PC-9 (cell line): ENCODE results near the gene CACFD1. TPM values are rescaled to one million over a fixed set of nuclear protein-coding genes. Genes with fewer than 3 reads are reported as not detected.

Experiments
- BruUV-seq: library from RNA; stranded (reverse); fragments of 400-500 nt; replicated peaks from 2 replicates; lab custom pipeline; 2021; lab: Mats Ljungman, UMichigan
- CTCF ChIA-PET: fragments of 300-600 bp; sonication (Branson Sonifier 250); formaldehyde crosslinking; loops from one replicate; lab custom pipeline; 2022; ENCODE audit warnings: antibody characterized with exemption; lab: Charles Lee
- POLR2A ChIA-PET: fragments of 300-600 bp; sonication (Branson Sonifier 250); formaldehyde crosslinking; loops from one replicate; lab custom pipeline; 2022; ENCODE audit warnings: antibody characterized with exemption; ENCODE audit not compliant: unreplicated experiment; lab: Charles Lee
- DNase-seq, 2 experiments: peaks; one replicate each; pipeline versions ENCODE4 v3.0.0 to v3.0.0-alpha.2; 2015 to 2022; ENCODE audit warnings: mixed read lengths in 1 of 2
- H2AFZ ChIP-seq: fragments of 200-600 bp; sonication (generic); 2 replicates; pipeline ENCODE4 v1.8.1; 2017; ENCODE audit warnings: antibody characterized with exemption
- H3F3A ChIP-seq: fragments of 200-600 bp; sonication (generic); 2 replicates; pipeline ENCODE4 v1.8.1; 2017; ENCODE audit warnings: antibody characterized with exemption, mild to moderate bottlenecking, low read depth; ENCODE audit not compliant: insufficient read depth
- H3K27ac ChIP-seq: fragments of 200-600 bp; sonication (generic); 2 replicates; pipeline ENCODE4 v1.6.1; 2016; ENCODE audit warnings: mixed run types
- H3K27me3 ChIP-seq: fragments of 200-600 bp; sonication (generic); 2 replicates; pipeline ENCODE4 v1.6.1; 2016; ENCODE audit warnings: low read depth, mixed run types; ENCODE audit not compliant: insufficient read depth
- H3K36me3 ChIP-seq: fragments of 200-600 bp; sonication (generic); 2 replicates; pipeline ENCODE4 v1.6.1; 2016; ENCODE audit warnings: low read depth, mixed run types
- H3K4me1 ChIP-seq: fragments of 200-600 bp; sonication (generic); replicated peaks from 2 replicates; pipeline ENCODE4 v1.6.1; 2016; ENCODE audit warnings: mixed run types; ENCODE audit not compliant: insufficient read depth
- H3K4me2 ChIP-seq: fragments of 200-600 bp; sonication (generic); 2 replicates; pipeline ENCODE4 v1.6.1; 2017; ENCODE audit warnings: mixed run types
- H3K4me3 ChIP-seq: fragments of 200-600 bp; sonication (generic); 2 replicates; pipeline ENCODE4 v1.6.1; 2016; ENCODE audit warnings: mixed run types
- H3K79me2 ChIP-seq: fragments of 200-600 bp; sonication (generic); 2 replicates; pipeline ENCODE4 v1.6.1; 2017; ENCODE audit warnings: low read depth, mixed run types
- H3K9me2 ChIP-seq: fragments of 200-600 bp; sonication (generic); 2 replicates; pipeline ENCODE4 v1.8.1; 2017; ENCODE audit warnings: mild to moderate bottlenecking; ENCODE audit not compliant: insufficient read depth
- H3K9me3 ChIP-seq: fragments of 200-600 bp; sonication (generic); 2 replicates; pipeline ENCODE4 v1.8.1; 2016; ENCODE audit warnings: low read depth; ENCODE audit not compliant: insufficient read depth
- H4K20me1 ChIP-seq: fragments of 200-600 bp; sonication (generic); 2 replicates; pipeline ENCODE4 v1.8.1; 2017; ENCODE audit not compliant: insufficient read depth
- CTCF ChIP-seq: fragments of 200-600 bp; sonication (generic); conservative IDR thresholded peaks from 2 replicates; pipeline ENCODE4 v1.6.1; 2017; ENCODE audit warnings: mixed run types, antibody characterized with exemption, mild to moderate bottlenecking, moderate library complexity
- EZH2 ChIP-seq: fragments of 200-600 bp; sonication (generic); IDR thresholded peaks from 2 replicates; pipeline ENCODE4 v1.8.0; 2017; ENCODE audit warnings: antibody characterized with exemption, low read depth
- intact Hi-C: fragments of 100-400 bp; cut with micrococcal nuclease; formaldehyde crosslinking; loops from one replicate; pipeline ENCODE4 v1.10.0; 2022; ENCODE audit not compliant: unreplicated experiment
- total RNA-seq: library from RNA; stranded (reverse); gene quantifications from 2 replicates; pipeline ENCODE4 v1.2.3, GENCODE V29; 2021

The CACFD1 gene
- total RNA-seq, 1 experiment from 2014 or later, result 28.7 TPM

GRCh38 chr9:133502112-133502511 is 42.3 kb downstream of the CACFD1 start:
- H3K4me1 ChIP-seq, result peaks cover 7% of the 10 kb centered on the region; the same call in 1 of the 2 replicates
- H4K20me1 ChIP-seq, result no peaks in the 10 kb centered on the region
- no peak for DNase-seq
- peaks cover 67% of the 10 kb centered on the region for H3K27me3 ChIP-seq
- no peaks in the 10 kb centered on the region for H3K36me3 ChIP-seq
- no peak overlapping the region for H3K4me3 ChIP-seq
- ChIA-PET POLR2A (interaction anchor here (0.7 kb wide), 1 partner anchor 96 kb away, joined by 4 read pairs; no protein-coding TSS in a partner anchor), CTCF (no interaction called here)
- BruUV-seq, result no TSS peak
- no peak for TF ChIP-seq CTCF
- TF ChIP-seq EZH2, result no peak
- H3F3A ChIP-seq, result peaks cover 4% of the 10 kb centered on the region; the same call in 1 of the 2 replicates
- H3K4me2 ChIP-seq, result no peak overlapping the region
- no peak overlapping the region for H3K27ac ChIP-seq
- H3K79me2 ChIP-seq, result no peaks in the 10 kb centered on the region
- H2AFZ ChIP-seq, result no peak overlapping the region
- intact Hi-C loops, result loop anchor here (10.0 kb wide), 1 partner anchor 233 kb away; the partner anchor contains the start of gene SARDH
- no peaks in the 10 kb centered on the region for H3K9me2 ChIP-seq
- H3K9me3 ChIP-seq, result peaks cover 9% of the 10 kb centered on the region

- Histone ChIP-seq H2AFZ (no peak overlapping the region), H3K27ac (no peak overlapping the region), H3K4me2 (no peak overlapping the region), H3K79me2 (no peaks in the 10 kb centered on the region), H3K4me3 (no peak overlapping the region), H3K27me3 (peaks cover 56% of the 10 kb centered on the region), H4K20me1 (no peaks in the 10 kb centered on the region), H3F3A (peaks cover 5% of the 10 kb centered on the region; the same call in 1 of the 2 replicates), H3K9me2 (no peaks in the 10 kb centered on the region), H3K9me3 (peaks cover 9% of the 10 kb centered on the region), H3K36me3 (no peaks in the 10 kb centered on the region), H3K4me1 (peaks cover 22% of the 10 kb centered on the region)
- no peak for TF ChIP-seq CTCF
- no peak for TF ChIP-seq EZH2
- no TSS peak for BruUV-seq
- intact Hi-C loops, result loop anchor here (10.0 kb wide), 1 partner anchor 229 kb away; the partner anchor contains the start of gene SARDH
- ChIA-PET POLR2A (no interaction called here), CTCF (interaction anchor here (0.6 kb wide), 1 partner anchor 9 kb away, joined by 4 read pairs; no protein-coding TSS in a partner anchor)
- no peak for DNase-seq
Measured at GRCh38 chr9:133505186-133505830, 45.5 kb downstream of the CACFD1 start.

- H3K4me2 ChIP-seq, result no peak overlapping the region
- H3K36me3 ChIP-seq, result no peaks in the 10 kb centered on the region
- no peak overlapping the region for H3K4me3 ChIP-seq
- ChIA-PET POLR2A (interaction anchor here (0.7 to 0.8 kb wide), 2 partner anchors 86 to 476 kb away, joined by 5 to 6 read pairs; partner anchors contain the start of gene GTF3C5), CTCF (interaction anchor here (0.6 kb wide), 1 partner anchor 10 kb away, joined by 4 read pairs; no protein-coding TSS in a partner anchor)
- H3K79me2 ChIP-seq, result no peaks in the 10 kb centered on the region
- H3F3A ChIP-seq, result peaks cover 5% of the 10 kb centered on the region; the same call in 1 of the 2 replicates
- BruUV-seq, result no TSS peak
- no peaks in the 10 kb centered on the region for H4K20me1 ChIP-seq
- H3K27me3 ChIP-seq, result peaks cover 48% of the 10 kb centered on the region
- H3K27ac ChIP-seq, result no peak overlapping the region
- H3K9me3 ChIP-seq, result peaks cover 9% of the 10 kb centered on the region
- intact Hi-C loops, result loop anchor here (10.0 kb wide), 1 partner anchor 229 kb away; the partner anchor contains the start of gene SARDH
- no peak for DNase-seq
- peaks cover 22% of the 10 kb centered on the region for H3K4me1 ChIP-seq
- TF ChIP-seq EZH2, result no peak
- TF ChIP-seq CTCF, result no peak
- H3K9me2 ChIP-seq, result no peaks in the 10 kb centered on the region
- H2AFZ ChIP-seq, result no peak overlapping the region
Measured at GRCh38 chr9:133505901-133506652, 46.3 kb downstream of the CACFD1 start.
